ENCODE data around the gene NSDHL.

Gene NSDHL

DNA sequence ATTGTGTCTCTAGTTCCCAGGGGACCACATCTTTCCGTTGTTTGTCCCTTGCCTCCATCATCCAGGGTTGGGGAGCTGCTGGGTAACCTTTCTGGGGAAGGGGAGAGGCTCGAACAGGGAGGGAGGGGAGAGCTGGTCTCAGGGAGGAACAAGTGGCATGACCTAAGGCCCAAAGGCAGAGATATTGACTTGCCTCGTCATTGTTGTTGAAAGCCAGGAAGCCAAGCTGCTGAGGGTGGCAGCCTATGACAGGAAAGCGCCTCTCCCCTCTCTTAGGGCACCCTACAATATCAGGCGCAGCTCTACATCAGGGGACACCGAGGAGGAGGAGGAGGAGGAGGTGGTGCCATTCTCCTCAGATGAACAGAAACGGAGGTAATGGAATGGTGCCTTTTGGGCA is 87.8 kb downstream of the NSDHL start:
- H3K4me3 ChIP-seq (ENCODE audit: low read depth, low read length): no peak overlapping the region
- TF ChIP-seq, protein P1, sequence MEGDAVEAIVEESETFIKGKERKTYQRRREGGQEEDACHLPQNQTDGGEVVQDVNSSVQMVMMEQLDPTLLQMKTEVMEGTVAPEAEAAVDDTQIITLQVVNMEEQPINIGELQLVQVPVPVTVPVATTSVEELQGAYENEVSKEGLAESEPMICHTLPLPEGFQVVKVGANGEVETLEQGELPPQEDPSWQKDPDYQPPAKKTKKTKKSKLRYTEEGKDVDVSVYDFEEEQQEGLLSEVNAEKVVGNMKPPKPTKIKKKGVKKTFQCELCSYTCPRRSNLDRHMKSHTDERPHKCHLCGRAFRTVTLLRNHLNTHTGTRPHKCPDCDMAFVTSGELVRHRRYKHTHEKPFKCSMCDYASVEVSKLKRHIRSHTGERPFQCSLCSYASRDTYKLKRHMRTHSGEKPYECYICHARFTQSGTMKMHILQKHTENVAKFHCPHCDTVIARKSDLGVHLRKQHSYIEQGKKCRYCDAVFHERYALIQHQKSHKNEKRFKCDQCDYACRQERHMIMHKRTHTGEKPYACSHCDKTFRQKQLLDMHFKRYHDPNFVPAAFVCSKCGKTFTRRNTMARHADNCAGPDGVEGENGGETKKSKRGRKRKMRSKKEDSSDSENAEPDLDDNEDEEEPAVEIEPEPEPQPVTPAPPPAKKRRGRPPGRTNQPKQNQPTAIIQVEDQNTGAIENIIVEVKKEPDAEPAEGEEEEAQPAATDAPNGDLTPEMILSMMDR (IDR thresholded peaks at IDR 0.05; ENCODE audit: low read depth, low read length, missing control alignments): no peak
- DNase-seq (ENCODE audit: low read depth): no peak
